Ishikawa (cell line): ENCODE results near the gene GNG12.

ENCODE experiments used
- CEBPB ChIP-seq: IDR thresholded peaks from 2 replicates; pipeline ENCODE4 v1.6.1; 2012
- CREB1 ChIP-seq: IDR thresholded peaks from 2 replicates; pipeline ENCODE4 v1.6.1; 2012; ENCODE audit warnings: low read depth
- EGR1 ChIP-seq: IDR thresholded peaks from 2 replicates; pipeline ENCODE4 v1.6.1; 2012
- EP300 ChIP-seq: IDR thresholded peaks from 2 replicates; pipeline ENCODE4 v1.6.1; 2012; ENCODE audit warnings: borderline replicate concordance
- FOXM1 ChIP-seq: IDR thresholded peaks from 2 replicates; pipeline ENCODE4 v1.6.1; 2012; ENCODE audit warnings: low read depth, borderline replicate concordance
- MAX ChIP-seq: IDR thresholded peaks from 2 replicates; pipeline ENCODE4 v1.6.1; 2012
- NFIC ChIP-seq: IDR thresholded peaks from 2 replicates; pipeline ENCODE4 v1.6.1; 2012
- RAD21 ChIP-seq: IDR thresholded peaks from 2 replicates; pipeline ENCODE4 v1.6.1; 2012; ENCODE audit warnings: low read depth
- REST ChIP-seq: IDR thresholded peaks from 2 replicates; pipeline ENCODE4 v1.6.1; 2012; ENCODE audit warnings: low read depth, mild to moderate bottlenecking
- TAF1 ChIP-seq: IDR thresholded peaks from 2 replicates; pipeline ENCODE4 v1.6.1; 2012; ENCODE audit warnings: low read depth, mild to moderate bottlenecking
- TCF12 ChIP-seq: IDR thresholded peaks from 2 replicates; pipeline ENCODE4 v1.6.1; 2012; ENCODE audit warnings: low read depth
- TEAD4 ChIP-seq: IDR thresholded peaks from 2 replicates; pipeline ENCODE4 v1.6.1; 2012
- USF1 ChIP-seq: IDR thresholded peaks from 2 replicates; pipeline ENCODE4 v1.6.1; 2012
- YY1 ChIP-seq: IDR thresholded peaks from 2 replicates; pipeline ENCODE4 v1.6.1; 2012; ENCODE audit warnings: low read depth
- ZBTB7A ChIP-seq: IDR thresholded peaks from 2 replicates; pipeline ENCODE4 v1.6.1; 2012; ENCODE audit warnings: low read depth

The GNG12 gene

GRCh38 chr1:67710417-67710816, 122.8 kb downstream of the GNG12 start:
- TF ChIP-seq RAD21 (no peak), NFIC (no peak), TAF1 (no peak), TEAD4 (no peak), ZBTB7A (no peak), USF1 (no peak), TCF12 (no peak), CEBPB (no peak), REST (no peak), CREB1 (no peak), FOXM1 (no peak), EGR1 (no peak), EP300 (no peak), MAX (no peak), YY1 (no peak)

- TF ChIP-seq REST (no peak), TCF12 (no peak), ZBTB7A (no peak), EP300 (no peak)
Observed at GRCh38 chr1:67708606-67709005, 124.7 kb downstream of the GNG12 start.

- TF ChIP-seq REST: no peak
- no peak for TF ChIP-seq TCF12
- no peak for TF ChIP-seq EP300
- TF ChIP-seq FOXM1: no peak
- no peak for TF ChIP-seq EGR1
- no peak for TF ChIP-seq MAX
- TF ChIP-seq USF1: no peak
- no peak for TF ChIP-seq CREB1
Observed at GRCh38 chr1:67705735-67706453, 127.4 kb downstream of the GNG12 start.

GRCh38 chr1:67704351-67704750, 128.9 kb downstream of the GNG12 start:
- TF ChIP-seq CREB1 (no peak), USF1 (no peak), MAX (no peak), ZBTB7A (no peak), FOXM1 (no peak), RAD21 (no peak), EP300 (no peak), EGR1 (no peak), TEAD4 (no peak), NFIC (no peak), TCF12 (no peak), REST (no peak), CEBPB (no peak), TAF1 (no peak)
